KMS-11 (cell line): ENCODE results near the gene KCNH2.

Experiments used
- H2AFZ ChIP-seq: fragments of 200-600 bp; sonication (generic); 2 replicates; pipeline ENCODE4 v1.6.1; 2016; ENCODE audit warnings: antibody characterized with exemption, mixed run types, low read depth
- H3K27ac ChIP-seq: fragments of 200-600 bp; sonication (generic); 2 replicates; pipeline ENCODE4 v1.6.1; 2016; ENCODE audit warnings: mild to moderate bottlenecking, mixed run types
- H3K27me3 ChIP-seq: fragments of 200-600 bp; sonication (generic); 2 replicates; pipeline ENCODE4 v1.6.1; 2017; ENCODE audit warnings: mild to moderate bottlenecking, low read depth, mixed run types, moderate library complexity; ENCODE audit not compliant: insufficient read depth
- H3K36me3 ChIP-seq: fragments of 200-600 bp; sonication (generic); 2 replicates; pipeline ENCODE4 v1.6.1; 2017; ENCODE audit warnings: mild to moderate bottlenecking, mixed run types; ENCODE audit not compliant: insufficient read depth
- H3K4me1 ChIP-seq: fragments of 200-600 bp; sonication (generic); 2 replicates; pipeline ENCODE4 v1.6.1; 2016; ENCODE audit warnings: mild to moderate bottlenecking, low read depth, mixed run types; ENCODE audit not compliant: poor library complexity, severe bottlenecking
- H3K4me2 ChIP-seq: fragments of 200-600 bp; sonication (generic); 2 replicates; pipeline ENCODE4 v1.7.0; 2016; ENCODE audit warnings: mild to moderate bottlenecking, mixed run types
- H3K4me3 ChIP-seq: fragments of 200-600 bp; sonication (generic); IDR thresholded peaks from 2 replicates; pipeline ENCODE4 v1.6.1; 2017; ENCODE audit warnings: low read depth, low read length, mixed read lengths; ENCODE audit not compliant: insufficient read depth
- H3K79me2 ChIP-seq: fragments of 200-600 bp; sonication (generic); 2 replicates; pipeline ENCODE4 v1.6.1; 2016; ENCODE audit warnings: low read depth, mixed run types; ENCODE audit not compliant: insufficient read depth
- H3K9ac ChIP-seq: fragments of 200-600 bp; sonication (generic); 2 replicates; pipeline ENCODE4 v1.6.1; 2016; ENCODE audit warnings: mild to moderate bottlenecking, mixed run types
- H4K20me1 ChIP-seq: fragments of 200-600 bp; sonication (generic); 2 replicates; pipeline ENCODE4 v1.6.1; 2016; ENCODE audit warnings: mild to moderate bottlenecking, mixed run types; ENCODE audit not compliant: insufficient read depth
- TF ChIP-seq, protein P1 (sequence below): fragments of 200-600 bp; sonication (generic); conservative IDR thresholded peaks from 2 replicates; pipeline ENCODE4 v1.6.1; 2017; ENCODE audit warnings: low read depth, mild to moderate bottlenecking, antibody characterized with exemption, low read length, moderate library complexity, mixed read lengths

Gene KCNH2

GRCh38 chr7:151018421-151019129, 40.5 kb upstream of the KCNH2 start:
- TF ChIP-seq, protein P1, sequence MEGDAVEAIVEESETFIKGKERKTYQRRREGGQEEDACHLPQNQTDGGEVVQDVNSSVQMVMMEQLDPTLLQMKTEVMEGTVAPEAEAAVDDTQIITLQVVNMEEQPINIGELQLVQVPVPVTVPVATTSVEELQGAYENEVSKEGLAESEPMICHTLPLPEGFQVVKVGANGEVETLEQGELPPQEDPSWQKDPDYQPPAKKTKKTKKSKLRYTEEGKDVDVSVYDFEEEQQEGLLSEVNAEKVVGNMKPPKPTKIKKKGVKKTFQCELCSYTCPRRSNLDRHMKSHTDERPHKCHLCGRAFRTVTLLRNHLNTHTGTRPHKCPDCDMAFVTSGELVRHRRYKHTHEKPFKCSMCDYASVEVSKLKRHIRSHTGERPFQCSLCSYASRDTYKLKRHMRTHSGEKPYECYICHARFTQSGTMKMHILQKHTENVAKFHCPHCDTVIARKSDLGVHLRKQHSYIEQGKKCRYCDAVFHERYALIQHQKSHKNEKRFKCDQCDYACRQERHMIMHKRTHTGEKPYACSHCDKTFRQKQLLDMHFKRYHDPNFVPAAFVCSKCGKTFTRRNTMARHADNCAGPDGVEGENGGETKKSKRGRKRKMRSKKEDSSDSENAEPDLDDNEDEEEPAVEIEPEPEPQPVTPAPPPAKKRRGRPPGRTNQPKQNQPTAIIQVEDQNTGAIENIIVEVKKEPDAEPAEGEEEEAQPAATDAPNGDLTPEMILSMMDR: peak; percentile 30; the same call in 1 of the 2 replicates
- peaks cover 12% of the 10 kb centered on the region for H3K4me1 ChIP-seq
- peak overlapping the region; percentile 76 for H2AFZ ChIP-seq
- peak overlapping the region; percentile 66 for H3K4me2 ChIP-seq
- no peak overlapping the region for H3K4me3 ChIP-seq
- no peaks in the 10 kb centered on the region for H3K79me2 ChIP-seq
- peak overlapping the region; percentile 33; the same call in 1 of the 2 replicates for H3K9ac ChIP-seq
- H3K27me3 ChIP-seq: peaks cover 30% of the 10 kb centered on the region
- H3K27ac ChIP-seq: no peak overlapping the region
- no peaks in the 10 kb centered on the region for H4K20me1 ChIP-seq
- H3K36me3 ChIP-seq: no peaks in the 10 kb centered on the region

GRCh38 chr7:151017953-151018420, 39.9 kb upstream of the KCNH2 start:
- Histone ChIP-seq H3K79me2 (no peaks in the 10 kb centered on the region), H3K27ac (no peak overlapping the region), H3K27me3 (peaks cover 30% of the 10 kb centered on the region), H3K9ac (peak overlapping the region; percentile 33; the same call in 1 of the 2 replicates), H3K4me1 (peaks cover 18% of the 10 kb centered on the region), H3K36me3 (no peaks in the 10 kb centered on the region), H3K4me2 (peak overlapping the region; percentile 66), H3K4me3 (no peak overlapping the region), H4K20me1 (no peaks in the 10 kb centered on the region), H2AFZ (peak overlapping the region; percentile 76)
- TF ChIP-seq, protein P1: peak; percentile 95

- H3K27me3 ChIP-seq: peaks cover 30% of the 10 kb centered on the region
- H3K4me3 ChIP-seq: no peak overlapping the region
- peak overlapping the region; percentile 76; the same call in 1 of the 2 replicates for H2AFZ ChIP-seq
- peak overlapping the region; percentile 66; the same call in 1 of the 2 replicates for H3K4me2 ChIP-seq
- H3K79me2 ChIP-seq: no peaks in the 10 kb centered on the region
- peaks cover 18% of the 10 kb centered on the region for H3K4me1 ChIP-seq
- H3K36me3 ChIP-seq: no peaks in the 10 kb centered on the region
- no peak overlapping the region for H3K9ac ChIP-seq
- H4K20me1 ChIP-seq: no peaks in the 10 kb centered on the region
- no peak overlapping the region for H3K27ac ChIP-seq
- TF ChIP-seq, protein P1: no peak
Measured at GRCh38 chr7:151017370-151017952, 39.3 kb upstream of the KCNH2 start.

- TF ChIP-seq, protein P1: no peak
- H4K20me1 ChIP-seq: no peaks in the 10 kb centered on the region
- no peak overlapping the region for H3K4me2 ChIP-seq
- H3K4me3 ChIP-seq: no peak overlapping the region
- H3K36me3 ChIP-seq: no peaks in the 10 kb centered on the region
- no peaks in the 10 kb centered on the region for H3K79me2 ChIP-seq
- H3K9ac ChIP-seq: no peak overlapping the region
- H3K4me1 ChIP-seq: peaks cover 18% of the 10 kb centered on the region
- H3K27me3 ChIP-seq: peaks cover 24% of the 10 kb centered on the region
- H2AFZ ChIP-seq: no peak overlapping the region
- H3K27ac ChIP-seq: no peak overlapping the region
Measured at GRCh38 chr7:151016942-151017341, 38.8 kb upstream of the KCNH2 start.
